Activated CD8-positive, alpha-beta memory T cell treated with anti-CD3 and anti-CD28 coated beads for 36 hours (primary cell): ENCODE results near the gene DPM3. TPM values are rescaled to one million over a fixed set of nuclear protein-coding genes. Genes with fewer than 3 reads are reported as not detected.
"Not testable (repeated sequence)": the region's sequence is repeated elsewhere in the genome, so short reads cannot be mapped to it uniquely, and the experiment has no call there.

ENCODE experiments used
- CTCF ChIA-PET: fragments of 350-600 bp; sonication (Branson Sonifier 250); formaldehyde crosslinking; loops from one replicate; lab custom pipeline; 2021; ENCODE audit warnings: antibody characterized with exemption; lab: Charles Lee
- POLR2A ChIA-PET: fragments of 350-600 bp; sonication (Branson Sonifier 250); formaldehyde crosslinking; loops from one replicate; lab custom pipeline; 2021; ENCODE audit warnings: antibody characterized with exemption; lab: Charles Lee
- total RNA-seq, 2 experiments: library from RNA; stranded (reverse); gene quantifications; one replicate each; pipeline ENCODE4 v1.2.3, GENCODE V29; 2021

Gene DPM3
- total RNA-seq: 10 to 100 TPM; 31.3 to 32.0 TPM

DNA sequence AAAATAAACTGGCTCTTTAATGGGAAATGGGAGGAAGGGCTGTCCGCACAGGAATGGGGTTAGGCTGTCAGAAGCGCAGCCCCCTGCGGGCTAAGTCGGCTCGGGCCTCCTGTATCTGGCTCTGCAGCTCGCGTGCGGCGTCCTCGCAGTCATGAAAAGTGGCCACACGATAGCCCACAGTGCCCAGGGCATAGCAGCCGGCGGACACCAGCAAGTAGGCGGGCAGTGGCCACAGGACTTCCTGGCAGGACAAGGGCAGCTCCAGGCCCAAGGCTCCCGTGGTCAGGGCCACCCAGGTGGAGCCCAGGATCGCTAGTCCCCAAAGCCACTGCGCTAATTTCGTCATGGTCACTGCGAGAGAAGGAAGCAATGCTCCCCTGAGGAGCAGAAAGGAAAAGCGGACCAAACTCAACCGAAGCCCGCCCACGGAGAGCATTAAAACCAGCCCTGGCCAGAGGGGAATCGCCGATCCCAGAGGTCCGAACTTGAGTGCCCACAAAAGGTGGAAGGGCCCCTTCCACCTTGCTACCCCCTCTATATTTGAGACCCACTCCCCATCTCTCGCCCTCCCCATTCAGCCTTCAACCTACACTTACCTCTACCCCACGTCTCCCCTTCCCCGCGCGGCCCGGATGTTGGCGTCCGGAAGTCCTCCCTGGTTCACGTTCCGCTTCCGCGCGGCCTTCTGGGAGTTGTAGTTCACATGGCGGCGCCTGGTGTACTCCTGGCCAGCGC lies at the start of gene DPM3:
Gene DPM3, minus strand, starts transcription at position 637 of the 735 bp plus-strand sequence. Its CDS starts 291 bp downstream, at position 346.
- POLR2A ChIA-PET: interaction anchor here (0.6 to 0.9 kb wide), 2 partner anchors 12 to 54 kb away, joined by 3 read pairs; no protein-coding TSS in a partner anchor

GRCh38 chr1:155189926-155190325 lies 49.6 kb upstream of the DPM3 start:
- CTCF ChIA-PET, POLR2A ChIA-PET: not testable (repeated sequence)

More for the DNA sequence above, at the start of gene DPM3:
- CTCF ChIA-PET: interaction anchor here (1.0 to 1.4 kb wide), 3 partner anchors 28 to 55 kb away, joined by 3 to 4 read pairs (median 3); partner anchors contain the start of gene KRTCAP2

- CTCF ChIA-PET: interaction anchor here (0.9 kb wide), 1 partner anchor 19 kb away, joined by 6 read pairs; no protein-coding TSS in a partner anchor
- POLR2A ChIA-PET: no interaction called here
These were observed 47.9 kb upstream of the DPM3 start for GRCh38 chr1:155188268-155188667.

- POLR2A ChIA-PET: no interaction called here
- CTCF ChIA-PET: interaction anchor here (0.9 to 1.6 kb wide), 3 partner anchors 15 to 20 kb away, joined by 4 to 6 read pairs (median 4); partner anchors contain the start of gene KRTCAP2
These were observed 47.1 kb upstream of the DPM3 start for GRCh38 chr1:155187456-155187891.

DNA sequence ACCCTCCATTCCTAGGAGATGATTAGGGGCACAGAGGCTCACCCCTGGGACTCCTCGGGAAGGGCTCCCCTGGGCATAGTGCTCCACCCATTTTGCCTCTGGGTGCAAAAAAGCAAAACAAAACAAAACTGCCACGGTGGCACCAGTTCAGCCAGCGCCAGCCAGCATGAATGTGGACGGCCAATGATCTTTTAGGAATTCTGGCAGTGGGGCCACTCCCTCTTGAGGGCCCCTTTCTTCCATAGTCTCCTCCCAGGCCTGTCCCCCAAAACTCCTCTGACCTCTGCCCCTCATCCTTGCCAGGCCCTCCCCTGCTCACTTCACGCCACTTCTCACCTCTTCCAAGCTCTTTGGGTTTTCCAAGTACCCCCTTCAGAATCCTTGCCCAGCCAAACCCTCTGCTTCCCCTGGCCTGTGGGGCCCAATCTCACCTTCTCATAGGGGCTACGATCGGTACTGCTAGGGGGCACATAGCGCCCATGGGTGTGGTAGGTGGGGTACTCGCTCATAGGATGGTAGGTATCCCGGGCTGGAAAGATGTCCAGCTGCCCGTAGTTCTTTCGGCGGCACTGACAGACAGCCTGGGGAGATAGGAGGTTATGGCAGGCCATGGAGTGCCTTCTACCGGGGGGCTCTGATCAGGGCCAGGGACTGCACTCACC lies 46.6 kb upstream of the DPM3 start:
- ChIA-PET CTCF (interaction anchor here (1.4 to 1.6 kb wide), 3 partner anchors 10 to 19 kb away, joined by 4 to 6 read pairs (median 4); partner anchors contain the start of gene KRTCAP2), POLR2A (interaction anchor here (0.6 kb wide), 1 partner anchor 51 kb away, joined by 5 read pairs; no protein-coding TSS in a partner anchor)

- POLR2A ChIA-PET: interaction anchor here (0.6 kb wide), 1 partner anchor 50 kb away, joined by 5 read pairs; no protein-coding TSS in a partner anchor
- CTCF ChIA-PET: interaction anchor here (1.1 to 1.8 kb wide), 5 partner anchors 8 to 18 kb away, joined by 3 to 13 read pairs (median 4); partner anchors contain the start of gene KRTCAP2
These were observed 45.9 kb upstream of the DPM3 start for GRCh38 chr1:155186067-155186793.

DNA sequence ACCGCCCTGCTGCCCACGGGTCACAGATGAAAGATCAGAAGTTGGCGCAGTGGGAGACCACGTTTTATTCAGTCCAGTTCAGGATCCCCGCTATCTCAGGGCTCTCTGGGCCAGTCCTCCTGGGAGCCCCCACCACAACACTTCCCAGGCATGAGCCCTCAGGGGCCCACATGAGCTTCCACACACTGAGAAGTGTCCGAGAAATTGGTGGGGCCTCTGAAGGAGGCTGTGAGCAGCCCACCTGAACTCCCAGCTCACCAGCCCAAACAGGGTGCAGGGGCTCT lies 45.4 kb upstream of the DPM3 start:
- CTCF ChIA-PET: interaction anchor here (1.1 to 1.8 kb wide), 3 partner anchors 8 to 10 kb away, joined by 3 to 13 read pairs (median 6); no protein-coding TSS in a partner anchor

GRCh38 chr1:155184835-155185782 lies 44.8 kb upstream of the DPM3 start:
- ChIA-PET CTCF (interaction anchor here (0.8 to 1.8 kb wide), 4 partner anchors 8 to 22 kb away, joined by 3 to 13 read pairs (median 4); no protein-coding TSS in a partner anchor), POLR2A (no interaction called here)

More for the DNA sequence above, 45.4 kb upstream of the DPM3 start:
- POLR2A ChIA-PET: no interaction called here

- CTCF ChIA-PET: interaction anchor here (0.8 to 1.8 kb wide), 3 partner anchors 9 to 23 kb away, joined by 3 to 13 read pairs (median 5); no protein-coding TSS in a partner anchor
- POLR2A ChIA-PET: no interaction called here
These were observed 44.0 kb upstream of the DPM3 start for GRCh38 chr1:155184351-155184811.

GRCh38 chr1:155183775-155184221 lies 43.5 kb upstream of the DPM3 start:
- POLR2A ChIA-PET: interaction anchor here (0.5 kb wide), 1 partner anchor 1122 kb away, joined by 3 read pairs; no protein-coding TSS in a partner anchor

GRCh38 chr1:155182052-155182550 lies 41.8 kb upstream of the DPM3 start:
- CTCF ChIA-PET: no interaction called here
- POLR2A ChIA-PET: no interaction called here

More at GRCh38 chr1:155183775-155184221, 43.5 kb upstream of the DPM3 start:
- CTCF ChIA-PET: interaction anchor here (0.8 to 1.0 kb wide), 2 partner anchors 9 to 23 kb away, joined by 3 to 5 read pairs; no protein-coding TSS in a partner anchor

DNA sequence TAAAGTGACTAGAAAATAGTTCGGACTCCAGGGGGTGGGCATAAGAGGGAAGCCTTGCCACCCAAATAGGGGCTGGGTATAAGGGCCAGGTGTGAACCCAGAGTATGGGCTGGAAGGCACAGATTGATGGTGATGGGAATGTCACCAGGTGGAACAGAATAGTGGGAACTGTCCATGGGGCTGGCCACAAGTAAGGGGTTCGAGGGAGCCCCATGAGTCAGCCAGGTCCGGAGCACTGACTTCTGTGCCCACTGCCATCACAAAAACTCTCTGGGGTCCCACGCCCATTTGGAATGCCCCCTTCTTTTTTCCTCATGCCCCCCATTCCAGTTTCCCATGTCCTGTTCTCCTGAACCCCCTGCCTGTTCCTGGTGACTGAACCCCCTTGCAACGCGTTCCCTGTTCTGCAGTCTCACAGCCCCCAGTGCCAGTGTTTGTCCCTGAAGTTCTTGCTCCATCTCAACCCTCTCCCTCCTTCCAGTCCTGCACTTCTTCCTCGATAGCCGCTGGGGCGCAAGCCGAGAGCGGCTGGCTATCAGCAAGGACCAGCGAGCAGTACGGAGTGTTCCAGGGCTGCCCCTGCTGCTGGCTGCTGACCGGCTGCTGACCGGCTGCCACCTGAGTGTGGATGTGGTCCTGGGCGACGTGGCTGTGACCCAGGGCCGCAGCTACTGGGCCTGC lies 41.2 kb upstream of the DPM3 start:
- CTCF ChIA-PET: no interaction called here
- POLR2A ChIA-PET: no interaction called here

DNA sequence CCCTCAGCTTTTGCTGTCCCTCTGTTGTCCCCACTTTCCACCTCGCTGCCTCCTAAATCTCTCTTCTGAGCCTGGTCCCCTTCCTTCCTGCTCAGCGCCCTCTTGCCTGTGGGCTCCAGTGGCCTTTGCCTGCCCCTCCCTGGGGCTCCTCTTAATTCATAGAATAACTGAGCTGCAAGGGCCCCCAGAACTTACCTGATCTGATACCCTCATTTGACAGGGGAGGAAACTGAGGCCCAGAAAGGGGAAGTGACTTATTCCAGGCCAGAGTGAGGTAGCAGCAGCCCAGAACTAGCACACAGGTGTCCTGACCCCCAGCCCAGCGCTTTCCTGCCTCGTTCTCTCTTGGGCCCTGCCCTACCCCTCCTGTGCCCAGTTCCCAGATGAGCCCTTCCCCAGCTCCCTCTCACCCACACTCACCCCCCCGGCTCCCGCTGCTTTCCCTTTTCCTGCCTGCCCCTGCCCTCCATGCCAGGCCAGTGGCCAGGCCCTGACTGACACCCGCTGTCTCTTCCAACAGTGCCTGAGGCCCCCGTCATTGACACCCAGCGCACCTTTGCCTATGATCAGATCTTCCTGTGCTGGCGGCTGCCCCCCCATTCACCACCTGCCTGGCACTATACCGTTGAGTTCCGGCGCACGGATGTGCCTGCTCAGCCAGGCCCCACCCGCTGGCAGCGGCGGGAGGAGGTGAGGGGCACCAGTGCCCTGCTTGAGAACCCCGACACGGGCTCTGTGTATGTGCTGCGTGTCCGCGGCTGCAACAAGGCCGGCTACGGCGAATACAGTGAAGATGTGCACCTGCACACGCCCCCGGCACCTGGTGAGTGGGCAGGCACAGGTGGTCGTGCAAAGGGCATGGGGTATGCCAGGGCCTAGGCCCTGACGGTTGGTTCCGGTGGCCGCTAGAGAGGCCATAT lies 39.0 kb upstream of the DPM3 start:
- CTCF ChIA-PET: interaction anchor here (1.1 to 1.2 kb wide), 2 partner anchors 10 to 32 kb away, joined by 4 read pairs; no protein-coding TSS in a partner anchor
- POLR2A ChIA-PET: interaction anchor here (0.6 to 0.9 kb wide), 2 partner anchors 14 to 632 kb away, joined by 3 to 4 read pairs; no protein-coding TSS in a partner anchor

- CTCF ChIA-PET: interaction anchor here (0.5 to 2.3 kb wide), 3 partner anchors 15 to 570 kb away, joined by 4 to 20 read pairs (median 4); no protein-coding TSS in a partner anchor
- POLR2A ChIA-PET: interaction anchor here (0.6 to 2.1 kb wide), 2 partner anchors 15 to 633 kb away, joined by 4 to 18 read pairs; no protein-coding TSS in a partner anchor
These were observed 38.2 kb upstream of the DPM3 start for GRCh38 chr1:155178441-155179111.

GRCh38 chr1:155177918-155178281 lies 37.6 kb upstream of the DPM3 start:
- CTCF ChIA-PET: interaction anchor here (1.1 to 2.3 kb wide), 4 partner anchors 8 to 86 kb away, joined by 4 to 20 read pairs (median 6); no protein-coding TSS in a partner anchor
- POLR2A ChIA-PET: interaction anchor here (2.1 kb wide), 1 partner anchor 16 kb away, joined by 18 read pairs; no protein-coding TSS in a partner anchor
